Esophagus muscularis mucosa (tissue), 4 donors: Measurements from ENCODE around the gene CDH4. TPM values are rescaled to one million over a fixed set of nuclear protein-coding genes. Genes with fewer than 3 reads are reported as not detected.

Experiments used
- DNase-seq: peaks from one replicate; pipeline ENCODE4 v3.0.0-alpha.2; 2017; ENCODE audit errors: extremely low spot score
- H3K27ac ChIP-seq, 4 donors: fragments of 200-600 bp; sonication (generic); replicated peaks in 1 of 4; 1 replicate in 3 of 4; 2 replicates in 1 of 4; pipeline ENCODE4 v1.5.1; 2016 to 2019; ENCODE audit warnings: mild to moderate bottlenecking in 1 of 4
- H3K27me3 ChIP-seq, 4 donors: fragments of 200-600 bp; sonication (generic); one replicate each; pipeline versions ENCODE4 v1.5.1 to v1.6.0; 2016 to 2019
- H3K36me3 ChIP-seq, 4 donors: fragments of 200-600 bp; sonication (generic); one replicate each; pipeline ENCODE4 v1.5.1; 2016 to 2019
- H3K4me1 ChIP-seq, 4 donors: fragments of 200-600 bp; sonication (generic); one replicate each; pipeline ENCODE4 v1.5.1; 2016 to 2019
- H3K4me3 ChIP-seq, 4 donors: fragments of 200-600 bp; sonication (generic); 1 replicate in 2 of 4; 2 replicates in 2 of 4; pipeline ENCODE4 v1.5.1; 2016 to 2019; ENCODE audit warnings: mild to moderate bottlenecking in 4 of 4, moderate library complexity in 1 of 4
- H3K9me3 ChIP-seq, 4 donors: fragments of 200-600 bp; sonication (generic); 1 replicate in 3 of 4; 2 replicates in 1 of 4; pipeline ENCODE4 v1.5.1; 2016 to 2019
- CTCF ChIP-seq, 3 experiments: fragments of 200-600 bp in 2 of 3; fragments of 450-650 bp in 1 of 3; sonication (generic) in 2 of 3; IDR thresholded peaks; one replicate each; pipeline ENCODE4 v1.5.1; 2017 to 2019; ENCODE audit warnings: antibody characterized with exemption in 3 of 3, mild to moderate bottlenecking in 2 of 3, moderate library complexity in 1 of 3
- EP300 ChIP-seq: sonication (generic); formaldehyde crosslinking; IDR thresholded peaks from one replicate; pipeline ENCODE4 v1.6.1; 2017; ENCODE audit warnings: antibody characterized with exemption
- POLR2A ChIP-seq: fragments of 450-650 bp; IDR thresholded peaks from one replicate; pipeline ENCODE4 v1.6.1; 2017; ENCODE audit warnings: antibody characterized with exemption, moderate library complexity, mild to moderate bottlenecking, low read depth
- POLR2AphosphoS5 ChIP-seq, 2 donors: sonication (generic); formaldehyde crosslinking; IDR thresholded peaks; one replicate each; pipeline ENCODE4 v1.6.1; 2017; ENCODE audit warnings: antibody characterized with exemption in 2 of 2
- WGBS: methylation state at CpG from one replicate; pipeline ENCODE4 v1.1.5; 2018; 5-methylcytosine and 5-hydroxymethylcytosine counted together
- intact Hi-C: fragments of 100-400 bp; cut with DNase I; formaldehyde crosslinking; loops from one replicate; pipeline ENCODE4 v1.15.1; 2023
- total RNA-seq, 4 donors: library from RNA; depleted of rRNA; stranded (reverse); fragments of >200 nt; gene quantifications; one replicate each; pipeline versions ENCODE4 v1.1.0 to v1.2.1, GENCODE V29; 2016

CDH4 gene
- total RNA-seq, 4 donors from 2014 or later = 0.42 to 1.3 (median 0.48) TPM

GRCh38 chr20:61382194-61382593, 130.1 kb downstream of the CDH4 start:
- peaks cover 0 to 2% (median 0%) of the 10 kb centered on the region in 4 donors for H3K27me3 ChIP-seq
- intact Hi-C loops = no loop called here
- 83% methylated on average over 3 of the region's 3 CpGs for WGBS
- no peak for TF ChIP-seq EP300
- TF ChIP-seq CTCF (IDR thresholded peaks at IDR 0.05) = no peak
- no peak for TF ChIP-seq POLR2A
- TF ChIP-seq POLR2AphosphoS5 (IDR thresholded peaks at IDR 0.05) = no peak
- no peak overlapping the region for H3K4me3 ChIP-seq
- H3K27ac ChIP-seq = no peak overlapping the region
- no peak for DNase-seq
- peaks cover 0 to 7% (median 6%) of the 10 kb centered on the region in 4 donors for H3K9me3 ChIP-seq
- peaks cover 0 to under 1% (median 0%) of the 10 kb centered on the region in 4 donors for H3K4me1 ChIP-seq
- H3K36me3 ChIP-seq = no peaks in the 10 kb centered on the region

DNA sequence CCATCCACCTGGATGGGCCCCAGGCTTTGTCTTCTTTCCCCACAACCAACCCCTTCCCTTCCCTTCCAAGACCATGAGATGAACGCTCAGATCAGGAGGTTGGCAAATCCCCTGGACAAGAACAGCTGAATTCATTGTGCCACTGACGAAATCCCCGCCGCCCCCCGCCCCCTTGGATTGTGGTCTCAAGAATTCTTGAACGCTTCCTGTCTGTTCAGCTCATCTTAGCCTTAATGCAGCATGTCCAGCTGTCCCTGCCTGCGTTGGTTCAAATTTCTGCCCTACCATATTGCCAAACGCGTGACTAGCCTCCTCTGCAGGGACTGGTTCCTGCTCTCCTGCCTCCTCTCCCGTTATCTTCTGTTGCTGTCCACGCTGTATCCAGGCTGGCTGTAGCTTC, 133.2 kb downstream of the CDH4 start:
- peaks cover 0 to 7% (median 6%) of the 10 kb centered on the region in 4 donors for H3K9me3 ChIP-seq
- H3K36me3 ChIP-seq = no peaks in the 10 kb centered on the region
- 81% methylated on average over 11 of the region's 11 CpGs for WGBS
- TF ChIP-seq EP300 (no peak), POLR2A (no peak), CTCF (IDR thresholded peaks at IDR 0.05) (no peak), POLR2AphosphoS5 (IDR thresholded peaks at IDR 0.05) (no peak)
- H3K4me1 ChIP-seq = peaks cover 0 to 10% (median 3%) of the 10 kb centered on the region in 4 donors
- no peak for DNase-seq
- peaks cover 0 to 33% (median 0%) of the 10 kb centered on the region in 4 donors for H3K27me3 ChIP-seq
- H3K4me3 ChIP-seq = no peak overlapping the region
- intact Hi-C loops = no loop called here
- H3K27ac ChIP-seq = no peak overlapping the region

GRCh38 chr20:61385731-61386130, 133.7 kb downstream of the CDH4 start:
- DNase-seq = no peak
- H3K4me1 ChIP-seq = peaks cover 0 to 10% (median 3%) of the 10 kb centered on the region in 4 donors
- H3K4me3 ChIP-seq = no peak overlapping the region
- H3K27ac ChIP-seq = no peak overlapping the region
- peaks cover 0 to 37% (median 0%) of the 10 kb centered on the region in 4 donors for H3K27me3 ChIP-seq
- H3K9me3 ChIP-seq = peaks cover 0 to 7% (median 6%) of the 10 kb centered on the region in 4 donors
- intact Hi-C loops = no loop called here
- no peaks in the 10 kb centered on the region for H3K36me3 ChIP-seq
- TF ChIP-seq EP300 (no peak), POLR2A (no peak), POLR2AphosphoS5 (IDR thresholded peaks at IDR 0.05) (no peak), CTCF (IDR thresholded peaks at IDR 0.05) (no peak)
- WGBS = 94% methylated on average over 8 of the region's 10 CpGs

GRCh38 chr20:61387204-61387953, 135.3 kb downstream of the CDH4 start:
- 9% methylated on average over 12 of the region's 13 CpGs for WGBS
- intact Hi-C loops = no loop called here
- Histone ChIP-seq H3K4me1 (peaks cover 0 to 10% (median 3%) of the 10 kb centered on the region in 4 donors), H3K36me3 (no peaks in the 10 kb centered on the region), H3K27me3 (peaks cover 0 to 44% (median 0%) of the 10 kb centered on the region in 4 donors), H3K9me3 (peaks cover 0 to 2% (median 2%) of the 10 kb centered on the region in 4 donors), H3K4me3 (no peak overlapping the region), H3K27ac (no peak overlapping the region)
- no peak for TF ChIP-seq POLR2AphosphoS5 (IDR thresholded peaks at IDR 0.05)
- TF ChIP-seq EP300 = no peak
- TF ChIP-seq CTCF (IDR thresholded peaks at IDR 0.05) = no peak
- no peak for TF ChIP-seq POLR2A
- DNase-seq = no peak
